NCI-H2196 (cell line): ENCODE data around the gene MRPL36.
"Not testable (repeated sequence)": the region's sequence is repeated elsewhere in the genome, so short reads cannot be mapped to it uniquely, and the experiment has no call there.

ENCODE experiments used
- DNase-seq: peaks from one replicate; lab custom pipeline; 2025; ENCODE audit not compliant: unreplicated experiment; lab: John Stamatoyannopoulos, UW

Gene MRPL36

GRCh38 chr5:1797103-1797800 is 2.4 kb downstream of the MRPL36 start:
- DNase-seq: no peak

- no peak for DNase-seq
Measured at GRCh38 chr5:1796371-1797102, 3.1 kb downstream of the MRPL36 start.

- no peak for DNase-seq
Measured at GRCh38 chr5:1795931-1796330, 3.7 kb downstream of the MRPL36 start.

GRCh38 chr5:1795506-1795905 is 4.1 kb downstream of the MRPL36 start:
- no peak for DNase-seq

GRCh38 chr5:1794901-1795290 is 4.7 kb downstream of the MRPL36 start:
- no peak for DNase-seq

GRCh38 chr5:1793966-1794900 is 5.4 kb downstream of the MRPL36 start:
- DNase-seq: no peak

- no peak for DNase-seq
Measured at GRCh38 chr5:1793301-1793740, 6.3 kb downstream of the MRPL36 start.

GRCh38 chr5:1792842-1793266 is 6.8 kb downstream of the MRPL36 start:
- DNase-seq: no peak

- no peak for DNase-seq
Measured at GRCh38 chr5:1791176-1791575, 8.5 kb downstream of the MRPL36 start.

- no peak for DNase-seq
Measured at GRCh38 chr5:1789834-1790471, 9.7 kb downstream of the MRPL36 start.

GRCh38 chr5:1789438-1789833 is 10.2 kb downstream of the MRPL36 start:
- DNase-seq: not testable (repeated sequence)

- no peak for DNase-seq
Measured at GRCh38 chr5:1788828-1789227, 10.8 kb downstream of the MRPL36 start.

- no peak for DNase-seq
Measured at GRCh38 chr5:1788200-1788599, 11.4 kb downstream of the MRPL36 start.

GRCh38 chr5:1787472-1788047 is 12.1 kb downstream of the MRPL36 start:
- DNase-seq: no peak

GRCh38 chr5:1786621-1787471 is 12.8 kb downstream of the MRPL36 start:
- no peak for DNase-seq

- no peak for DNase-seq
Measured at GRCh38 chr5:1785984-1786383, 13.7 kb downstream of the MRPL36 start.

- no peak for DNase-seq
Measured at GRCh38 chr5:1785062-1785461, 14.6 kb downstream of the MRPL36 start.

- no peak for DNase-seq
Measured at GRCh38 chr5:1784197-1785050, 15.2 kb downstream of the MRPL36 start.

- DNase-seq: no peak
Measured at GRCh38 chr5:1783216-1783554, 16.5 kb downstream of the MRPL36 start.
